ENCODE measurements around the gene ZYG11A.

ZYG11A gene

DNA sequence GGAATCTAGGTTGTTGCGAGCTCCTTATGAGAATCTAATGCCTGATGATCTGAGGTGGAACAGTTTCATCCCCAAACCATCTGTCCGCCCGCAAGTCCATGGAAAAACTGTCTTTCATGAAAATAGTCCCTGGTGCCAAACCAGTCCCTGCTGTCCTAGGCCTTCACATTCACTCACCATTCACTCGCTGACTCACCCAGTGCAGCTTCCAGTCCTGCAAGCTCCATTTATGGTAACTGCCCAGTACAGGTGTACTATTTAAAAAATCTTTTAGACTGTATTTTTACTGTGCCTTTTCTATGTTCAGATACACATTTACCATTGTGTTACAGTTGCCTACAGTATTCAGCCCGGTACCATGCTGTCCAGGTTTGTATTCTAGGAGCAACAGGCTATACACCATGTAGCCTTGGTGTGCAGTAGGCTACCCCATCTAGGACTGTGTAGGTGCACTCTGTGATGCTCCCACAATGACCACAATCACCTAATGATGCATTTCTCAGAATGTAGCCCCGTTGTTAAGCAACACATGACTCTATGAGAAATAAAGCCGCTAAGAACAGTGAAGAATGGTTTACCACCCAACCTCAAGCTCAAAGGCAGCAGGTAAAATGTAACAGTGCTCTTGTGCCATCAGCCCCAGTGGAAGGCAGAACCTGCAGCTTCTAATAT lies 76.6 kb downstream of the ZYG11A start:
- no peak for DNase-seq

GRCh38 chr1:52919723-52920483 lies 77.3 kb downstream of the ZYG11A start:
- DNase-seq = no peak

DNA sequence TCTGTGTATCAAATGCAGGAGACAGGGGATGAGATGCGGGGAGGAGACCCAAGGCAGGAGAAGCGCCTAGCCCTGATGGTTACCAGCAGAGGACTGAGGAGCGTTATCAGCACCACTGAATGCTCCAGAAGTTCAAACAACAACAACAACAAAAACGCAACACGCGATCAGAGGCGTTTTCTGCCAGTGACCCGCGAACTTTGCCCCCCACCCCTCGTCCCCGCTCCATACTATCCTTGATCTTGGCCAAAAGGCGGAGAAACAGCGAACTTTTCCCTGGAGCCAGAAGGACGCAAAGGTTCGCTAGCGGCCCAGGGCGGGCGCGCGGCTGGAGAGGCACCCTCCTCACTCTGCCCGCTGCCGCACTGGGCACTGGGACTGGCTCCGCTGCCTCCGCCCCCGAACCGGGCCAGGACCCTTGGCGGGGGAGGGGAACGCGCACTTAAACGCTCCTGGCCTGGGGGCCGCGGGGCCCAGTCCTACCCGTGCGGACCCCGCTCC lies 78.3 kb downstream of the ZYG11A start:
- DNase-seq = no peak

- peak in 1 of 2 experiments; percentile 39 for DNase-seq
Measured at GRCh38 chr1:52925571-52926005, 83.0 kb downstream of the ZYG11A start.

- DNase-seq = no peak
Measured at GRCh38 chr1:52926864-52927211, 84.3 kb downstream of the ZYG11A start.

GRCh38 chr1:52927212-52928014 lies 84.9 kb downstream of the ZYG11A start, which contains the start of gene SCP2:
SCP2 (plus strand) TSS chr1:52927276; CDS start chr1:52927397, 121 bp downstream.
- peak; percentile 40 to 82 for DNase-seq

DNA sequence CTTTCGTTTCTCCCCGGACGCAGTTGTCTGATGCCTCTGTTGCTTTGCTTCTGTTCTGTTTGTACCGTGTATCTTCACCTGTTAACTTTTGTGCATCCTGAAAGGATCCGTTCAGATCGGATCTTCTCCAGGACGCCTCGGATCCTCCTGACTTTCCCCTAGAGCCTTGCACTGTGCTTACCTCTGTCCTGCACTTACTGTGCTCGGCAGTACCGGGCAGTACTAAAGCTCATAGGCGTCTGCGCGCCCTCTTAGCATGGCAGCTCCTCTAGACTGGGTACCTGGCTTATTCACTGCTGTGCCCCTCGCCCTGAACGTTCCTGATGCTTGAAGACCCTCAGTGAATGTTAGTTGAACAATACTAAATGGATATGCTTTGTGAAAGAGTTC lies 85.5 kb downstream of the ZYG11A start:
- no peak for DNase-seq

DNA sequence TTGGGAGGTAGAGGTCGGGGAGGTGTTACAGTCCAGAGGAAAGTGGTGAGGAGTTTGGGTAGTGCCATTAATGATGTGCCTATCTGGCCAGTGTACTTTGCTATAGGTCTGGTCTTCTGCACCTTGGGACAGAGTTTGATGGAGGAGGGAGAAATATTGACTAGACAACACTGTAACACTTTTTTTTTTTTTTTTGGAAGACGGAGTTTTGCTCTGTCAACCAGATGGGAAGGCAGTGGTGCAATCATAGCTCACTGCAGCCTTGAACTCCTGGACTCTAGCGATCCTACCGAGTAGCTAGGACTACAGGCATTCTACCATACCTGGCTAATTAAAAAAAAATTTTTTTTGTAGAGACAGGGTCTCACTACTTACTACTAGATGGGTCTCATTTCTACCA lies 86.5 kb downstream of the ZYG11A start:
- DNase-seq = no peak

DNA sequence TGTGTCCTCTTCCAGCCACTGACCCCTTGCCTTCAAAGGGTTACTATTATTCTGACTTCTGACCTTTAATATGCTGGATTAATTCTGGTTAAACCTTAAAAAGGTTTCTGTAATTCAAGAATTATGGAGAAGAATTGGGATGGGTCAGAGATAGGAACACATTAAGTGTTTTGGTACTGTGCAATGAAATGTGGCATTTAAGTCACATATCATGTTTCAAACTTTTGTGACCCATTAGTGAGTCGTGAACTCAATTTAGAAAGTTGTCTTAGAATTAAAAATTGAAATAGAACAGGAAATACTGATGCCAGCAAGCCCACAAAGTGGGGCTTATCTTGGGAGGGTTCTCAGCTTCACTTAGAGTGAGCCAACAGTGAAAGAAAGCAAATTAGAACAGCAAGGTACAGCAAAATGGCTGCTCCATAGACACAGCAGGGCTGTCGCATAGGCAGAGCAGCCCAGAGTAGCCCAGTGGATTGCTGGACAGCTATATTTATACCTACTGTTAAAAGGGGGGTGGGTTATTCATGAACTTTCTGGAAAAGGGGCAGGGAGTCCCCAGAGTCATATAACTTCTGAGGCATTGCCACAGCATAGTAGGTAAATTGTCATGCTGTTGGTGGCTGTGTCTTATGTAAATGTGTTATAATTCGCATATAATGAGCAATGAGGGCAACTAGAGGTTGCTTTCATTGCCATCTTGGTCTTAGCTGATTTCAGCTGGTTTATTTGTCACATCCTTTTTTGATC lies 95.0 kb downstream of the ZYG11A start:
- DNase-seq = no peak

- DNase-seq = no peak
Measured at GRCh38 chr1:52938183-52938451, 95.6 kb downstream of the ZYG11A start.

GRCh38 chr1:52943876-52944416 lies 101.4 kb downstream of the ZYG11A start:
- DNase-seq = no peak

DNA sequence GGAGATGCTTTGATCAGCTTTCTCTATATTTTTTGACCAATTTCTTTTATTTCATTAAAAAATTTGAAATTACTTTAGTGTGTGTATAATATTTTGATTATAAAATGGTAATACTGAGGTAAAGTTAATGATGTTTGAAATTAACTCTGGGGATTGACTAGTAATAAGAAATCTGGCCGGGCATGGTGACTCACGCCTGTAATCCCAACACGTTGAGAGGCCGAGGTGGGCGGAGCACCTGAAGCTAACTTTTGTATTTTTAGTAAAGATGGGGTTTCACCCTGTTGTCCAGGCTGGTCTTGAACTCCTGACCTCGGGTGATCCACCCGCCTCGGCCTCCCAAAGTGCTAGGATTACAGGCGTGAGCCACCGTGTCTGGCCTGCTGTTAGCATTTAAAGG lies 102.0 kb downstream of the ZYG11A start:
- no peak for DNase-seq

All from NCI-H446 (cell line).